ENCODE data around the gene KERA.

GRCh38 chr12:91099341-91099740 is 41.5 kb upstream of the KERA start:
- no peak for TF ChIP-seq MAFK (IDR thresholded peaks at IDR 0.05; ENCODE audit: low read length)
- no peak for TF ChIP-seq CTCF (IDR thresholded peaks at IDR 0.05 in 2 of 3, conservative IDR thresholded peaks at IDR 0.05 in 1 of 3; ENCODE audit: insufficient read depth in 2 of 3, low read depth in 1 of 3, low read length in 3 of 3)
- TF ChIP-seq ADNP (tag; IDR thresholded peaks at IDR 0.05): no peak
- TF ChIP-seq REST (IDR thresholded peaks at IDR 0.05; ENCODE audit: borderline replicate concordance): no peak
- TF ChIP-seq REST (CRISPR knock-in tag; IDR thresholded peaks at IDR 0.05; ENCODE audit: low read depth): no peak
- TF ChIP-seq TFAP4 (CRISPR knock-in tag; IDR thresholded peaks at IDR 0.05; ENCODE audit: borderline replicate concordance): no peak
- no peak for TF ChIP-seq STAG1 (CRISPR knock-in tag; IDR thresholded peaks at IDR 0.05; ENCODE audit: borderline replicate concordance)
- TF ChIP-seq CEBPB (tag; IDR thresholded peaks at IDR 0.05): no peak
- no peak for TF ChIP-seq TRIM28 (IDR thresholded peaks at IDR 0.05)
- no peak for TF ChIP-seq ARID2 (IDR thresholded peaks at IDR 0.05)
- no peak for TF ChIP-seq SRSF1 (IDR thresholded peaks at IDR 0.05; ENCODE audit: low read depth, low read length)
- TF ChIP-seq ZNF239 (CRISPR knock-in tag; IDR thresholded peaks at IDR 0.05): no peak
- TF ChIP-seq BHLHE40 (IDR thresholded peaks at IDR 0.05; ENCODE audit: low read length): no peak
